OCI-LY3 (cell line): Measurements from ENCODE around the gene GTF3C4.

Experiments
- EZH2phosphoT487 ChIP-seq: fragments of 200-600 bp; shearing (Covaris generic); IDR thresholded peaks from 2 replicates; pipeline ENCODE4 v1.6.1; 2018; ENCODE audit warnings: antibody characterized with exemption, mixed run types, low read depth
- TF ChIP-seq, protein P1 (sequence below): fragments of 200-600, 300-600 bp; sonication (generic); IDR thresholded peaks from 2 replicates; pipeline ENCODE4 v1.5.1; 2014; ENCODE audit warnings: antibody characterized with exemption, low read length, low read depth

DNA sequence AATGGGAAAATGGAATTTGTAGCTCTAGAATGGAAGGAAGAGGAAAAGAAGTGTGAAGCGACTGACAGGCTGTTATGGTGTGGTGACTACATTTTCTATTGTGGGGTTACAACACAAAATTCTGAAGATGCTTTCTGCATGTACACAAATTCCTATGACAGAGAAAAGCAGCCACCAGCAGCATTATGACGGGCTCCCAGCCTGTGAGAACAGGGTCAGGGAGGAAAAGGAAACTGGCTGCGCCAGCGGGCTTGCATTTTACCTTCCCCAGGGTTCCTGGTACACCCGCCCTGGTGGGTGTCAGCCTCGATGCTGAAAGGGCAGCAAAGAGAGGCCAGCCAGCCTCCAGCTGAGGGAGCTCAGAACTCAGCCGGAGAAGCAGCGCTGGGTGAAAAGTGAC lies 41.5 kb upstream of the GTF3C4 start:
- TF ChIP-seq, protein P1, sequence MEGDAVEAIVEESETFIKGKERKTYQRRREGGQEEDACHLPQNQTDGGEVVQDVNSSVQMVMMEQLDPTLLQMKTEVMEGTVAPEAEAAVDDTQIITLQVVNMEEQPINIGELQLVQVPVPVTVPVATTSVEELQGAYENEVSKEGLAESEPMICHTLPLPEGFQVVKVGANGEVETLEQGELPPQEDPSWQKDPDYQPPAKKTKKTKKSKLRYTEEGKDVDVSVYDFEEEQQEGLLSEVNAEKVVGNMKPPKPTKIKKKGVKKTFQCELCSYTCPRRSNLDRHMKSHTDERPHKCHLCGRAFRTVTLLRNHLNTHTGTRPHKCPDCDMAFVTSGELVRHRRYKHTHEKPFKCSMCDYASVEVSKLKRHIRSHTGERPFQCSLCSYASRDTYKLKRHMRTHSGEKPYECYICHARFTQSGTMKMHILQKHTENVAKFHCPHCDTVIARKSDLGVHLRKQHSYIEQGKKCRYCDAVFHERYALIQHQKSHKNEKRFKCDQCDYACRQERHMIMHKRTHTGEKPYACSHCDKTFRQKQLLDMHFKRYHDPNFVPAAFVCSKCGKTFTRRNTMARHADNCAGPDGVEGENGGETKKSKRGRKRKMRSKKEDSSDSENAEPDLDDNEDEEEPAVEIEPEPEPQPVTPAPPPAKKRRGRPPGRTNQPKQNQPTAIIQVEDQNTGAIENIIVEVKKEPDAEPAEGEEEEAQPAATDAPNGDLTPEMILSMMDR = no peak
- TF ChIP-seq EZH2phosphoT487 = no peak
